Prostate gland (tissue), 2 donors: ENCODE data around the gene TLX2.

Source experiments
- POLR2A ChIP-seq: fragments of 450-650 bp; IDR thresholded peaks from one replicate; pipeline ENCODE4 v1.6.1; 2016; ENCODE audit warnings: antibody characterized with exemption, mild to moderate bottlenecking
- TF ChIP-seq, protein P1 (sequence below), 4 experiments: fragments of 200-600 bp in 2 of 4; fragments of 450-650 bp in 2 of 4; sonication (generic) in 2 of 4; IDR thresholded peaks; 1 replicate in 3 of 4; 2 replicates in 1 of 4; pipeline ENCODE4 v1.5.1; 2016 to 2019; ENCODE audit warnings: antibody characterized with exemption in 4 of 4, mild to moderate bottlenecking in 2 of 4, moderate library complexity in 2 of 4

DNA sequence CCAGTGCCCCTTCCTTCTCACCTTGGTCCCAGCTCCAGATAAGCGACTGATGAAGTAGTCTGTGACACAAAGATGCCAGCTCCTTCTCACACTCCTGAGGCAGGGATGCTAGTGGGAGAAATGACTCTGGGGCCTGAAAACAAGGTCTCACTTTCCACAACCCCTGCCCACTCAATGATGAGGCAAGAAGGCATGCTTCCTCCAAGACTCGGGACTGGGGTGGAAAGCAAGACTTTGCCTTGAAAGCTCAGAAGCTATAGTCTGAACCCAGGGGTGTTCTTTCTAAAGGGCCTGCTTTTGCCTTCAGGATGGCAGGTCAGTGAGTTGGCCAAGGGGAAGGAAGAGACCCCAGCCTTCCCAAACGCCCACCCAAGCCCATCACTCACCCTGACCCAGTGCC is 32.8 kb upstream of the TLX2 start:
- no peak for TF ChIP-seq POLR2A
- TF ChIP-seq, protein P1, sequence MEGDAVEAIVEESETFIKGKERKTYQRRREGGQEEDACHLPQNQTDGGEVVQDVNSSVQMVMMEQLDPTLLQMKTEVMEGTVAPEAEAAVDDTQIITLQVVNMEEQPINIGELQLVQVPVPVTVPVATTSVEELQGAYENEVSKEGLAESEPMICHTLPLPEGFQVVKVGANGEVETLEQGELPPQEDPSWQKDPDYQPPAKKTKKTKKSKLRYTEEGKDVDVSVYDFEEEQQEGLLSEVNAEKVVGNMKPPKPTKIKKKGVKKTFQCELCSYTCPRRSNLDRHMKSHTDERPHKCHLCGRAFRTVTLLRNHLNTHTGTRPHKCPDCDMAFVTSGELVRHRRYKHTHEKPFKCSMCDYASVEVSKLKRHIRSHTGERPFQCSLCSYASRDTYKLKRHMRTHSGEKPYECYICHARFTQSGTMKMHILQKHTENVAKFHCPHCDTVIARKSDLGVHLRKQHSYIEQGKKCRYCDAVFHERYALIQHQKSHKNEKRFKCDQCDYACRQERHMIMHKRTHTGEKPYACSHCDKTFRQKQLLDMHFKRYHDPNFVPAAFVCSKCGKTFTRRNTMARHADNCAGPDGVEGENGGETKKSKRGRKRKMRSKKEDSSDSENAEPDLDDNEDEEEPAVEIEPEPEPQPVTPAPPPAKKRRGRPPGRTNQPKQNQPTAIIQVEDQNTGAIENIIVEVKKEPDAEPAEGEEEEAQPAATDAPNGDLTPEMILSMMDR (IDR thresholded peaks at IDR 0.05) = no peak
